Anterior cingulate cortex (tissue), 58 donors: Measurements from ENCODE around the gene GNAL.

Experiments used
- DNase-seq, 58 donors: peaks; one replicate each; lab custom pipeline; 2025; lab: John Stamatoyannopoulos, UW

The GNAL gene

DNA sequence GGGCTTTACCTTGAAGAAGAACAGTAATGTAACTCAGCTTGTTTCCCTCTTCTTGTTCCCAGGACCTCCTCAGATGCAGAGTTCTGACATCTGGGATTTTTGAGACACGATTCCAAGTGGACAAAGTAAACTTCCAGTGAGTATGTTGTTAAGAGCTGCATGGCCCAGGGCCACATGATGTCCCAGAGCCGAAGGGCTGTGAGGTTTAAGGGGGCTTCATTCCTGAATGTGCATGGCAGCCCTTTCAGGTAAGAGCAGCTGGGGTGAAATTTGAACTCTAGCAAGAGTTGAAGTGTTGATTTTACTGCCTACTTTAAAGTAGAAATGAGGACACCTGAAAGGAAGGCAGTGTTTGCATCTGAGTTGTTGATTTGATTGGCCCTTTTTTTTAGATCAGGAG is 175.4 kb downstream of the GNAL start:
- no peak for DNase-seq

DNA sequence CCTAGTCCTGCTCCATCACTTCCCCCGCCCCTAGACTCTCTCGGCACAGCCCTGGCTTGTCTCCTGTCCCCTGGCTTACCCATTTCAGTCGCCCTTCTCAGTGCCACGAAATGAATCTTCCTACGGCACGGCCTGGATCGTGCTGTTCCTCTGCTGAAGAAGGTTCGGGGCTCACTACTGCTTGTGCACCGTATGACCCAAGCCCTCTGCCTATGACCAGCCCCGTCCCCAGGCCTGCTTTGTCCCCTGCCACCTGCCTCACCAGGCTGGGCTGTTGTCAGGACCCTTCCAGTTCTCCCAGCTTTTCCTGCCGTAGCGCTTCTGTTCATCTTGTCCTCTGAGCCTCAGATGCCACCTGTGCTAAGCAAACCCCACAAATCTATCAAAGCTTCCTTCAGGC is 176.0 kb downstream of the GNAL start:
- no peak for DNase-seq

DNA sequence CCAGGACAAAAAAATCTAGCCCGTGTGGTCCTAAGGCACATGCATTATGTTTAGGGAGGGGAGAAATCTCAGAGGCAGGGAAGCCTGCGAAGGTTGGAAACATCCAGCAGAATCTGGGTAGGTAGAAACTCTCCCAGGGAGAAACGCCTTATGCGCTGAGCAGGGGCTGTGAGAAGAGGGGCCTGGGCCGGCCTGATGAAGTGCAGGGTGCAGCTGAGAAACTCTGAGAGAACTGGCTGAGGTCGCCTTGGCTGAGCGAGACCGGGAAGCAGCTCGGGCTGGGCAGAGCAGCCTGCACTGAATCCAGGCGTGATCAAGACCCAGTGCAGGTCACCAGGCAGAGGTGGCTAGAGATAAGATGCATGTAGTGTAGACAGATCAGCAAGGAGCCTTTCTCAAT is 177.3 kb downstream of the GNAL start:
- no peak for DNase-seq

DNA sequence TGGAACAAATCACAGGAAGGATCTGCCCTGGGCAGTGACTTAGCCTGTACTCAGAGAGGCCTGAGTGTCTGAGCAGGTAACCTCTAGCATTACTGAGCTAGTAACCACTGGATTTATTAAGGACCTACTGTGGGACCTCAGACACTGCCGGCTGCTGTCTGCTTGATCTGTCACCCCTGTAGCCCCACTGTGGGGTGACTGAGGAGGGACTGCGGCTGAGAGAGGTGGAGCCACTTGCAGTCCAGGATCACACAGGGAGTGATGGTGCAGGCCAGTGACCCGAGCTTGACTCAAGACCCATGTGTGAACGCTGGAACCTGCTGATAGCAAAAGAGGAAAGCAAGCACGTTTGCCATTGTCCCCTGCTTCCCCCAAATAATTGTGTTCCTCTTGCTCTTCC is 177.7 kb downstream of the GNAL start:
- no peak for DNase-seq

DNA sequence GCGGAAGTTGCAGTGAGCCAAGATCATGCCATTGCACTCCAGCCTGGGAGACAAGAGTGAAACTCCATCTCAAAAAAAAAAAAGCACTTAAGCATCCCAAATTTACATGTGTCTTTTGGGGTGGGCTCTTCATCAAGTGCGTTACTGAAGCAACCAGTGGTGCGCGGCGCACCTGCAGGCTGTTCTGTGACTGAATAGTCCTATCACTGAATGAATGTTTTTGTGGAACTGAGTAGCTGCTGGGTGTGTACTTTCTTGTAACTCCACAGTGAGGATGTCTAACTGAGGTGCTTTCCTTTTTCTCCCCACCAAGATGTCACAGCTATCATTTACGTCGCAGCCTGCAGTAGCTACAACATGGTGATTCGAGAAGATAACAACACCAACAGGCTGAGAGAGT is 179.2 kb downstream of the GNAL start:
- no peak for DNase-seq

DNA sequence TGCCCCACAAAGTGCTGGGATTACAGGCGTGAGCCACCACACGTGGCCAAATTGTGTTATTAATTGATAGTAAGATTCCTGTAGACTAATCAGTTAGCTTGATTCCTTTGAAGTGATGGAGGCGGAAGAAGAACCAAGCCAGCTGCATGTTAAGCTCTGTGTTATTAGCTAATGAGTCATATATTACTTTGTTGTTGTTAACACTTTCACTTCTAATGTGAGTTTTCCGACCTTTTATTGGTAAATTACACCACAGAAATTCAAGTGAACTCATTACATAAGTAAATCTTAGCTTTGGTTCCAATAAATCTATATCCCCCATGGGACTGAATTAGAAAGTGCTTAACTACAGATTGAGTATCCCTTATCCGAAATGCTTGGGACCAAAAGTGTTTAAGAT is 182.4 kb downstream of the GNAL start:
- DNase-seq: no peak

DNA sequence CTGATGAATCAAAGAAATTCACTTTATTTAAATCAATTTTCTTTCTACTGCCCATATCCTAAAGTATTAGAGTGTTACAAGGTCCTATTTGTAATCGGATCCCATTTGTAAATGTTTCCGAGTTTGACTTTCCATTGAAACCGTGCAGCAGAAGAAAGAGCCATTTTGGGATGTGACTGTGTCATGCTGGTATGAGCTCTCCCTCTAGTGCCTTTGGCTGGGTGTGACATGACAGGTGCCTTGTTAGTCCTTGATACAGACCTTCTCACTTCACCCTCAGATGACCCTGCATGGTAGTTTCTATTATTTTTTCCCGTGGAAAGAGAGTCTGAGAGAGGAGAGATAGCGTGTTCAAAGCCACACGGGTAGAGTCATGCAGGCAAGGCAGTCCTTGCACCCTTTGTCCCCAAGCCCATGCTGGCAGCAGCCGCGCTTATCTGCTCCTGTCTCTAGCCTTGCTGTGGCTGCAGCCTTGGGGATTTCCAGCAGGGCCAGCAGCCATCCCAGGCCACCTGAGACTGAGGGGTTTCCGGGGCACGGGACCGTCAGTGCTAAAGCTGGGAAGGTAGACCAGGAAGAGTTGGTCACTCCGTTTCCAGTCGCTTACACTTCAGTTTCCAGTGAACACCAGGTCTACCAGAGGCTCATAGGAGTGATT is 183.5 kb downstream of the GNAL start:
- peak in 2 of 58 donors; percentile 4 to 10 for DNase-seq

DNA sequence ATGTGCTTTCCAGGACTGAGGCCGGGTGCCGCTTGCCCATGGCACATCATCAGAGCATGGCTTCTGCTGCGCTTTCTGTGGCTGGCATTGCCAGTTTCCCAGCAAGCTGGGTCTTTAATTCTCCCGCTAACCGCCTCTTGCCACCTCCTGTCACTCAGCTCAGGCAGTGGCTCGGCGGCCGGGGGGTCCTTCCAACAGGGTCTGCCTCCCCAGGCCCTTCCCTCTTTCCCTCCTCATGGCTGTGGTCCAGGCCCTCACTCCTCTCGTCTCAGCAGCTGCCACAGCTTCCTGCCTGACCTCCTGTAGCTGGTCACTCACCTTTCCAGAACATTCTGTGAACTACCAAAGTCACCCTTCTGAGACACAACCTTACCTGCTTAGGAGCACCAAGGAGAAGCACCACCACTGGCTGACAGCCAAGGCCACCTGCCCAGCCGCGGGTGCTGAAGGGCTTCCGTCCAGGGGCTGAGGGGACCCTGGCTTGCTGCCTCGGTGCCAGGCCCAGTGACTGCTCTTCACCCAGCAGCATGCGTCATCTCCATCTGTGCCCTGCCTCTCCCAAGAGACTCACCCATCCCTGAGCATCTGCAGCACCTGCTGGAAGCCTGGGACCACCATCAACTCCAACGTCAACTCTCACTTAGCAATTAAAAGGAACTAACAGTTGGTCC is 184.7 kb downstream of the GNAL start:
- no peak for DNase-seq

DNA sequence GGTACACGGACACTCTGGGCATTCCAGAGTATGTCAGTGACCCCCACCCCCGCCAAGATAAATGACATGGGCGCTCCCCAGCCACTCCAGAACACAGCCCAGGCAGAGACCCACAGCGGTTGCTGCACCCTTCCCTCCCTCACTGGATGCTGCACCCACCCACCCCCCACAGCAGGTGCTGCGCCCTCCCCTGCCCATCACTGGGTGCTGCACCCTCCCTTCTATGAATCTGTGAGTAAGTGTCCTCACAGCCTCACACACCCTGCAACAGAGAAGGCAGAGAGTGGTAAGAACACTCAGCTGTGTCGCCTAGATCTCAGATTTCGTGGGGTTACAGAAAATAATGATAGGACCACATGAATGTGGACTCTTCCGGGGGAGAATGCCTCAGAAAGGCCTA is 185.6 kb downstream of the GNAL start:
- DNase-seq: no peak

DNA sequence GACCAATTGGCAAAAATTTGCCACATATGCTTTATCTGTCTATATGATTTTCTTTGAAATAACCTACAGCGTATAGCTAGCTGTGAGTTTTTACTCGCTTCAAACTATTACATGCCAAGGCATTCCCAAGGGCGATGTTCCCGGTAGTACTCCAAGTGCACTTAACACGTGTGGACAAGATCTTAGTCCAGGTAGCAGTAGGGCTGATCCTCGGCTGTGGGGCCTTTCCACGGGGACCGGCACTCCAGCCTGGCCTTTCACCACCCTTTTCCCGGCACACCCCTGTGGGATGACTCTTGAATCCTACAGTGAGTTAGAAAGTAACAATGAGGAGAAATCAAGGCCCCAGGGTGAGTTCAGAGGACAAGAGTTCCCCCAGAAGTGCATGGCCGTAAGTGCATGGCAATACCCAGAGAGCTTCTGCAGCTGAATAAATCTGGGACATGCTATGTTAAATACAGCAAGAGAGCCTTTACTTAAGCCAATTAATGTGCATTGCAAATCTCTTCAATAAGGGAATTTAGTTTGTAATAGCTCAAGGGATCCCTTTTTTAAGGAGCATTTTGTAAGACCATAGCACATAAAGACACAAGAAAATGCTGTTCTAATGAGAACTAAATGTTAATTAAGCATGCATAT is 188.6 kb downstream of the GNAL start:
- no peak for DNase-seq

DNA sequence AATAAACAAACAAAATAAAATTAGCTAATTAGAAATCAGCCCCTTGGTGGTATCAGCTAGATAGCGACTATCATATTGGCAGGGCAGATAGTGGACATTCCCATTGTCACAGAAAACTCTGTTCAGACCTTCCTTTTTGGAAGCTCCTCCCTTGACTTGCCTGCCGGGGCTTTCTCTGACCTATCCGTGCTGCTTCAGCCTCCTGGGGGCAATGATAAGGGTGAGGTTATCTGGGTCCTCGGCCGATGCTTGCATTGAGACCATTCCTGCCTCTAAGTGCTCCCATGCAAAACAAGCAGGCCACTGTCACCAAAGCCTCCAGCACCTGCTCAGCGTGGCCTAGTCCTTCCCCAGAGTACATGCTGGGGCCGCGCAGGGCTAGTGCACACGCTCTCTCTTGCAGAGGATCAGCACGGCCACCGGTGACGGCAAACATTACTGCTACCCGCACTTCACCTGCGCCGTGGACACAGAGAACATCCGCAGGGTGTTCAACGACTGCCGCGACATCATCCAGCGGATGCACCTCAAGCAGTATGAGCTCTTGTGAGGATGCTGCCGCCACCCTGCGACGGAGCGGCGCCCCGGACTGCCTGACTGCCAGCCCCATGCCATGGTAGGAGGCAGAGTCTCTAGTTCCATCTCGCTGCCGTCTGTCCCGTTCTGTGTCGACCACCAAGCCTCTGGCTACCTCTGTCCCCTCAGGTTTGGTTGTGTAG is 191.7 kb downstream of the GNAL start:
- no peak for DNase-seq

DNA sequence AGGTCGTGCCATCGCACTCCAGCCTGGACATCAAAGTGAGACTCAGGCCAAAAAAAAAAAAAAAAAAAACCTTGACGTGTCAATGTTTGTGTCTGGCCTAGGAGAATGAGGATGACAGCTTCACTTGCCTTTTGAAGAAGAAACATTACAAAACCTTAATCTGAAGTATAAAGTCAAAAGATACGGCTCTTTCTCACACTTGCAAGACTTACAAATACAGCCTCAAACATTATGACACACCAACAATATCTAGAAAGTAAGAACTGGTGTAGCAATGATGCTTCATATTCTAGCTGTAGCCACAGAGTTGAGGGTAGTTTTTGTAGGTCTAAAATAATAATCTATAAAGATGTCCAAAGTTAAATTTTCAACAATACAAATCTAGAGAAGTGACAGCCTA is 193.6 kb downstream of the GNAL start:
- DNase-seq: no peak

DNA sequence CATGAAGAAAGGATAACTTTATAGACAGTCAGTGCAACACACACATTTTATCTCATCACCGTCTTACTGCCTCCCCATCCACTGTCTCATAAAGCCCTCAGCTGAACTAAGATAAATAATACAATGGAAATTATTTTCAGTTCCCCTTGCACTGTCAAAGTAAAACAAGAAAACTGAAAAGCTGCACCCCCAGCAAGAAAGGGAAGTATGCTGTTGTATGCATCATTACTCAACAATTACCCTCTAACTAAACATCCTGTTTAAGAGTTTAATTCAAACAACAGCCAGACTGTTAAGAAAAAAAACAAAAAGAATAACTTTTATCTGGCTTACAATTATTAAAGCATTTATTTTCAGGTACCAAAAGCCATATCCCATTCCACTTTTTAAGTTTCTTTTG is 194.1 kb downstream of the GNAL start:
- DNase-seq: no peak

DNA sequence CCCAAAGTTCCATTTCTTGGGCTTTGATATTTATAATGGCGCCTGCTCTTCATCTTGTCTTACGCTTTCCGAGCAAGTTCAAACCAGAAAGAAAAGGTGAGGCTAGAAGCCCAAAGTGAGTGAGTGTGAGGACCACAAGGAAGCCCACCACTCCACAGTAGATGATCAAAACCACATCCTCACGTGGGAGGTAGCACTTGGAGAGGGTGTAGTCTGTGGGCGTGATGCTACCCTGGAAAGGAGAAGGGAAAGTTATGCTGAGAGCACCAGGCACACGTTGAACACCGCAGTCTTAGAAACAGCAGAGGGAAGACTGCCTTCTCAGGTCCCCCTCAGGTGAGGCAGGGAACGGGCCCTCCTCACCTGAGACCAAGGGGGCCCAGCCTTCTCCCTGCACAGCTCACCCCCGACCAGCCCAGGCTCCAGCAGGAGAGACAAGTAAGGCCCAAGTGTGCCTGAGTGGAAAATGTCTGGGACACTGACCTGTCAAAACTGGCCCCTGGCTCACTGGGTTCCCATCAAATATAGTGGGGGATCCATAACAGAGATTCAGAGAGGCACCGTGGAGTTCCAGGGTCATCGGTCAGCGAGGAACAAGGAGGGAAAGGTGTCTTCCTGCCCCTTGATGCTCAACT is 195.4 kb downstream of the GNAL start:
- no peak for DNase-seq

DNA sequence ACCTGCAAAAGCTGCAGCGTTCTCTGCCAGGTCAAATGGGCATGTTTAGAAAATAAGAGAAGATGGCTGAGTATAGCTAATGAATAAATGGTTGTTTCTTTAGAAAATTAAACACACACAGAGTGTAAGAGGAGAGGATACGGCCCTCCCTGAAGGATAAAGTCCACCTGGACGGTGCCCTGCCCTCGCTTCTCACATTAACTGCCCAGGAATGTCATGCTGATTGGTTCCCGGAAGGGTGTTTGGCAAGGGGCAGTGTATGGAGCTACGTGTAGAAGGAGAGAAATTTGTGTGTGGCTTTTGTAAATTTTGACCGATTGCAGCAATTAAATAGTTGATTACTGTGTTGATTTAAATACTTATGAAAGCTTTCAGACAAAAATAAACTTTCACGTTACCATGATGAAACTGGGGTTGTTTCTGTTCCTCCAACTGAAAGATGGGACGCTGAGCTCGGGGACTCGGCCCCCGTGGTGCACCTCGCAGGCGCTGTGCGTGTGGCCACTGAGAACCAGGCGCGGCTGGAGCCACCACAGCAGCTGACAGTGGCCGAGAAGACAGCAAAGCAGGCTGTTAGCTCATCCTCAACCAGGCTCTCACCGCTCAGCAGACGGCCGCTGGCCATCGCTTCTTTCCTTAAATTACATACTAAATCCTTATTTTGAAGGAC is 196.3 kb downstream of the GNAL start:
- DNase-seq: peak in 25 of 58 donors; percentile 5 to 57 (median 18)

DNA sequence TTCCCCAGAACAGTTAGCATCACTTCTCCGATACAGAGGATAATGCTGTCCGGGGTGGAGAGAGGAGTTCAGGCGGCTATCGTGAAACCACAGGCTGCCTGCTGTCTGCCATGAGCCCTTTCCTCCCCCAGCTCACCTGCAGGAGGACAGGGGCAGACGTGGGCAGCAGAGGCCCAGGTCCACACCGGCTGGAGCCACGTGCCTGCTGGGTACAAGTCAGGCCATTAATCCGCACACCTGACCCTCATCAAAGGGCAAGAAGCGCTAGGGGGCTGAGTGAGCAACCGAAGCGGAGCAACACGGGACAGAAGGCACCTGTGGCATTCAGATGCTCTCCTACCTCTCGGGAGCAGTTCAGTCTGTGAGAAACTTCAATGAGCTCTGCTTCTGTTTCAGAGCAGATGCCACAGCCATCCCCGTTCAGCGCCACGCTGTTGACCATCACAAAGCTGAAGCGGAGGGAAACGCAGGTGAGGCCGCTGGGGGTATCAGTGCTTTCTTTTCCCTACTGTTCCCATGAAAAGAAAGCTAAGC is 197.6 kb downstream of the GNAL start:
- no peak for DNase-seq

DNA sequence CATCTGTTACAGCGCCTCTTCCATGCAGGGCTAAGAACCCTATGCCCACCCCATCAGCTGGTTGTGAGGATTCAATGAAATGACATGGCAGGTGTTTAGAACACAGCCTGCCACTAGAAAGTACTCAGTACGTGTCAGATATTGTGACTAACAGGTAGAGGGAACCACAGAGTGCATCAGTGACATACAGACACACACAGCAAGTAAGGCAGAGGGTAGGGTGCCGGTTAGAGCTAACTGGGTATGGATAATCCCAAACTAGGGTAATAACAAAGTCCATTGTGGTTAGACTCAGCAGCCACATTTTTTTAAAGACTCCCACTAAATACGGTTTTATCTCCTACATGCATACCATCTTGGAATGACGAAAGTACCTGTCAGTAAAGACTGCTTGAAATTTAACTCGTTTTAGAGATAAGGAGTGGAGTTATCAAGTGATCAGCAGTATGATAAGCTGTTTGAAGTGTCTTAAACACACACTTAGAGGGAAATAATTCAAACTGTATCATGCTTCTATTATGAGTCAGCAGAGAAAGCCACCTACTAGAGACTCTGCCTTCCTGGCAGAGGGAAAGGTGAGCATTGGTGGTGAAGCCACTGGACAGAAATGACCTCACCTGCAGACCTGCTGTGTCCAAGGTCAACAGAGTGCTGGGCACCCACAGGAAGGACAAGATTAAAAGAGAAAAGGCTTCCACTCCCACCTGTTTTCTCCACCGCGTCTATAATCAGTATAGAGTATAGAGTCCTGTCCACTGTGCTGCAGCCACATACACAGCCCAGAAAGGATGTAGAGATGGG is 198.5 kb downstream of the GNAL start:
- DNase-seq: no peak

DNA sequence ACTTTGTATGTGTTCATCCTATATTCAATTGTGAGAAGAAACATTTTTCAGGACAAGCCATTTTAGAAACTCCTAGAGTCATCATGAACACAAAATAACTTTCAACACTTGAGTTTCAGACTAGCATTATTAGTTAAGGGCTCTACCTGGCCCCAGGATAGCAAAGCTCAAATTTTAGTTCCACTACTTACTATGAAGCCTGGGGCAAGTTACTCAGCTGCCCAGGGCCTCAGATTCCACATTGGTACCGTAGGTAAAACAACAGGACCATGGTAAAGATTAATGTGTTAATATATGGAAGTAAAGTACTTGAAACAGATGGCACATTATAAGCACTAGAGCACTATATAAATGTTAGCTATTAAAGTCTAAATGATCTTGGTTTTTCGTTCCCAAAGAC is 199.7 kb downstream of the GNAL start:
- no peak for DNase-seq

DNA sequence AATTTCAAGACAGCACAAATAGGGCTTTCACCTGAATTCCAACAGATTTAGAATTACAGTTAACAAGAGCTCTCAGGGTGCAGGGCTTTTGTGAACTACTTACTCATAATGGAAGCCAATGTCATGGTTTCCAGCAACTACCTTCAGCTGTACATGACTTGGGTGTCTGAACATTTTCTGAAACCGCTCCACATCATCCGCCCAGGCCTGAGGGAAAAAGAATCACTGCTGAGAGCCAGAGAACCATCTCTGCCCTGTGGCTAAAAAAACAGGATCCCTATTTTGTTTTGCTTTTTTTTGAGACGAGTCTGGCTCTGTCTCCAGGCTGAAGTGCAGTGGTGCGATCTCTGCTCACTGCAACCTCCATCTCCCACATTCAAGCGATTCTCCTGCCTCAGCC is 200.2 kb downstream of the GNAL start:
- DNase-seq: no peak
